GM21423 (cell line): ENCODE data around the gene NES.

ENCODE experiments used
- ATAC-seq: cut with Tn5 transposase; IDR thresholded peaks from one replicate; pipeline ENCODE4 v1.9.1; 2021; ENCODE audit warnings: mild to moderate bottlenecking, moderate library complexity; ENCODE audit not compliant: unreplicated experiment

Gene NES

GRCh38 chr1:156681196-156681960 lies 4.2 kb upstream of the NES start:
- no peak for ATAC-seq

DNA sequence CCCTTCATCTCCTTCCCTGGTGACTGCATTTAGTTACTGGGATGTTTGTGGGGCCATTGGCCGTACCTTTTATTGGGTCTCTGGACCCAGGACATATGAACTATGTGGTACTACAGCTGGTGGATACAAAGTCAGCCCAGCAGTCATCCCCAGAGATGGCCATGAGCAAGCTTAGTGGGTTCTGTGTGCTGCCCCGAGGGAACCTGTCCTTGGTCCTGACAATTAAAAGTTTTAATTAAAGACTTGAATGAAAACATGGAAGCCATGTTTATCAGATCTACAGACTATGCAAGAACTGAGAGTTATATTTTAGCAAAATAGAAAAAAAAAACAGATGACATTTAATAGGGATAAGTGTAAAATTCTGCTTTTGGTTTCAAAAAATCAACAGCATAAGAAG lies 2.8 kb upstream of the NES start:
- no peak for ATAC-seq

GRCh38 chr1:156677616-156678596 lies 699 bp upstream of the NES start:
- no peak for ATAC-seq

DNA sequence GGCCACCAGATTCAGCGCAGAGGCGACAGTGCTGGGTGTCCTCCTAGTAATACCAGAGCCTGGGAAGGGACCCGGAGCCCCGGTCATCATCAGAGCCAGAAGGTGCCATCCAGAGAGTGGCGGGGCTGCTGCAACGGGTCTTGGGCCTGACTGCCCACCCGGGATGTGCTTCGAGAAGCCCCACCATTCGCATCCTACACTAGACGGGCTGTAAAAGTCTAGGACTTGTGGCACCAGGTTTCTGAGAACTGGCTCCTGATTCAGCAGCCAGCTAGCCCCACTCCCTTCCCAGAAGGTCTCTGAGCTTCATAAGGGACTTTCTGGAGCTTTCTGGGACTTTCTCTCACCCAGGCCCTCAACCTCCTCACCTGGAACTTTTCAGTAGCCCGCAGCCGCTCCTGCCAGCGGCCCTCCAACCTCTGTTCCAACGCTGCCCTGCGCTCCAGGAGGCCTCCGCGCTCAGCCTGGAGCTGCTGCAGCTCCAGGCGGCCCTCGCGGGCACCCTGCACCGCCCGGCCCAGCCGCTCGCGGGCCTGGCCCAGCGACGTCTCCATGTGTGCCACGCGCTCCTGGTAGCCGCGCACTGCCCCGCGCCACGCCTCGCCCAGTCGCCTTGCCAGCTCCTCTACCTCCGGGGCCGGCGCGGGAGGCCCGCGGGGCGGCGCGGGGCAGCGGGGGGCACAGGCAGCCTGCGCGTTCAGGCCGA lies 940 bp downstream of the NES start:
- ATAC-seq: no peak

DNA sequence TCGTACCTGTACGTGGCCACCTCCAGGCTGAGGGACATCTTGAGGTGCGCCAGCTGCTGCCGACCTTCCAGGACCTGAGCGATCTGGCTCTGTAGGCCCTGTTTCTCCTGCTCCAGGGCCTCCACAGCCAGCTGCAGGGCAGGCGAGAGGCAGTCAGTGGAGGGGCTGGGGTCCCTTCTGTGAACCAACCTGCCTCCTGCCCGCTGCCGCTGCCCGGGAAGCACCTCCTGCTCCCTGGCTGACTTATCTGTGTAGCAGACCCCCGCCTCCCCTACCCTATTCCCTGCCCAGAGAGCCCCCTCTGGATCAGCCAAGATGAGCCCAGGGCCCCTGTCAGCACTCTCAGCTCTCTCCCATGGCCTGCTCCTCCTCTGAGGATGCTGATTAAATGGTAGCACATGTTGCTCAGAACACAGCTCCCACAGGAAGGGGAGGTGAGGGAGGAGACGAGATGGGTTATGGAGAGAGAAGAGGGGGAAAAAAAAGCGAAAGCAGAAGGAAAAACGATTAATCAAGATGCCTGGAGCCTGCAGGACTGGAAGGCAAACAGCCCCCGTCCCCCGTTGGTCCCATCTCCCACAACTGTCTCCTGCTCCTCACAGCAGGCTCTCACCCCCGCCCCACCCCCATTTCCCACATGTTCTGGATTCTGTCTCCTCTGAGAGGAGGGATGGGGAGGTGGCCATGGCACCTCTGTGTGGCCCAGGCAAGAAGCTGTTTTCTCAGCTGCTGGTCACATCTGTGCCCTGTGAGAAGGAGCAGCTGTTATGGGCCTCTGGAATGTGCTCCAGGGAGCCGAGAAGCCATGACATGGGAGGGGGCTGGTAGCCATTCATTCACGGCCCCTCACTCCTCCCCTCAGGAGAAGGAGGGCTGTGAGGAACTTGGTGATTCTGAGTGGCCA lies 1.7 kb downstream of the NES start:
- ATAC-seq: no peak

DNA sequence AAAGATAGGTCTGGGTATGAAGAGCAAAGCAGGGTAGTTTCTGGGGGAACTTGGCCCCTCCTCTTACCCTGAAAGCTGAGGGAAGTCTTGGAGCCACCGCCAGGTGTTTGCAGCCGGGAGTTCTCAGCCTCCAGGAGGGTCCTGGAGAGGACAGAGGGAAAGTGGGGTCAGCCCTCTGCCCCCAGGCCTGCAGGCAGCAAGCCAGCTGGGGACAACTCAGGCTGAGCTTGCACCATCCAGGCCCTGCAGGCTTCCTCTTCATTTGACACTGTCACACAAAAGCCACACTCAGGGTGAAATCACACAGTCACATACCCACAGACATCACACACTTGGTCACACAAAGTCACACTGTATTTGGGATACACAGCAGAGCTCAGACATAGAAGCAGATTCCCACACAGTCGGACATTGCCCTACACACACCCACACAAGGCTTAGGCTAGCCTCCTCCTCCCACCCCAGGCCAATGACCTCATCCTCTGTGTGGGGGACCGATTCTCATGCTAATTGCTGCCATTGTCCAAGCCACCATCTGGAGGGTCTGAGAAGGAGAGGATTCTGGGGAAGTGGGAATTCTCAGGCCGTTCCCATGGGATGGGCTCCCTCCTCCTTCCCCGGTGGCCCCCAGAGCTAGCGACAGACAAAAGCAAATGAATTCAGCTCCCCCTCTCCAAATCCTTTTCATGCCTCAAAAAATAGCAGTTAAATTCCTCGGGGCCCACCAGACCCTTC lies 3.7 kb downstream of the NES start:
- ATAC-seq: no peak

DNA sequence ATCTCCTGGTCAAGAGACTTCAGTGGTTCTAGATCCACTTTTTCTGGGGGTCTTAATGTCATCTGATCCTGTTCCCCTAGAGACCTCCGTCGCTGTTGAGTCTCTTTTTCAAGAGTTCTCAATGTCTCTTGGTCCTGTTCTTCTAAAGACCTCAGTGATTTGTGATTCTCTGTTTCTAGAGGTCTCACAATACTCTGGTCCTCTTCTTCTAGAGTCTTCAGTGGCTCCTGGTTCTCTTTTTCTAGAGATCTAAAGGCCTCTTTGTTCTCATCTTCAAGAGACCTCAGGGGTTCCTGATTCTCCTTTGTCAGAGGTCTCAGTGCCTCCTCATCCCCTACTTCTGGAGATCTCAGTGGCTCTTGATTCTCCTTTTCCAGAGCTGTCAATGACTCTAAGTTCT lies 5.4 kb downstream of the NES start:
- no peak for ATAC-seq

- no peak for ATAC-seq
Observed at GRCh38 chr1:156670791-156671190, 6.4 kb downstream of the NES start.

DNA sequence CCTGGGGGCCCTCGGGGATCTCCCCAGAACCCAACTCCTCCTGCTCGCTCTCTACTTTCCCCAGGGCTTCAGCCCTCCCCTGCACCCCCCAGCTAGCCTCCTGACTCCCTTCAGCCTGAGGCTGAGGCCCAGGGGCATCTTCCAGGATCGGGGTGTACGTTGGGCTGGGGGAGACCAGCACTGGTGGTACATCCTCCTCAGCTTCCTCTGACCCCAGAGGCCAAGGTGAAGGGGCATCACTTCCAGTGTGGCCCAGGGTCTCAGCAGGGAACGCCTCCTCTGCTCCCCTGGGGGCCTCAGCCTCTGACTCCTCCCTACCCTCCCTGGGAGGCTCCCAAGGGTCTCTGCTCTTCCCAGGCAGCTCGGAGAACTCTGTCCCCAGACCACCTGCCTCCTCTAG lies 6.8 kb downstream of the NES start:
- no peak for ATAC-seq

DNA sequence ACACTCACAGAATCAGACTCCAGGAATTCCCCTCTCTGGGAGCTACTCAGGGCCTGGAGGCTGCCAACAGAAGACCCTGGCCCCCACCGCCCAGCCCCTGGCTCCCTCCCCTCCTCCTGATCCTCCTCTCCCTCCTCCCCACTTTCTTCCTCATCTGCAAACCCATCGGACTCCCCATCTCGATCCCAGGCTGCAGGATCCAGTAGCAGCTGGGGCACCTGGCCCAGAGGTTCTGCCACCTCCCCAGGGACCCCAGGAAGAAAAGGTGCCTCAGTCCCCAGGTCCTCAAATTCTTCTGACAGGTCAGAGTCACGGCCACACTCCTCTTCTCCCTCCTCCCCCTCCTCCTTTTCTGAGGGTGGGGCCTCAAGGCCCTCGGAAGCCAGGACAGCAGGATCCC lies 7.4 kb downstream of the NES start:
- no peak for ATAC-seq

GRCh38 chr1:156668801-156669637 lies 8.2 kb downstream of the NES start:
- ATAC-seq: no peak

GRCh38 chr1:156667968-156668709 lies 9.1 kb downstream of the NES start:
- ATAC-seq: no peak

DNA sequence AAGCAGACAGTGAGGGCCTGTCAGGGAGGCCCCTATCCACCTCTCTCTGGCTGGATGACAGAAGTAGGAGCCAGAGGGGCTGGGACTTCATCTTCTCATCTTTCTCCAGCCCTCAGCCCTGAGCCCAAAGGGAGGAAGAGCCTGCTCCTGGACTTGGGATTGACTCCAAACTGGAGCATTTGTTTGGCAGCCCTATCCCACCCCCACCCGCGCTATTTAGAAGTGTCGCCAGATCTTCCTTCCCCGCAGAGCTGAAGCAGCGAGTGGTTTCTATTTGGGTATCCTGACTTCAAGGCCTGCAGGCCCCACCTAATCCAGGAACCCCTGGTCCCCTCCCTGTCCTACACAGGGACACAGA lies 9.6 kb downstream of the NES start:
- ATAC-seq: no peak

- no peak for ATAC-seq
Observed at GRCh38 chr1:156666862-156667609, 10.2 kb downstream of the NES start.

DNA sequence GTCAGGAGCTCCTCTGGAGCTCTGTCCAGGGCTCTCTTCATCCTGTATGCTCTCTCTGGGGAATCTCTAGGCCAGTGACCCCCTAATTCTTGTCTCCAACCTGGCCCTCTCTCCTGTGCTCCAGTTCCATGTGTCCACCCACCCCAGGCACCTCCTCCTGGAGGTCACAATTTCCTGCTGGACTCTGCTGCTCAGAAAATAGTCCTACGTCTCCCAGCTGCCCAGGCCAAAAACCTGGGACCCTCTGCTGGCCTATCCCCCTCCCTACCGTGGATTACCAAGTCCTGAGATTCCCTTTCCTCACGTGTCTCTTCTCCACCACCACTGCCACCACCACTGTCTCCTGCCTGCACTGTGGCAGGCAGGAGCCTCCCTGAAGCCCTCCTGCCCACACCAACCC lies 11.7 kb downstream of the NES start:
- ATAC-seq: no peak

DNA sequence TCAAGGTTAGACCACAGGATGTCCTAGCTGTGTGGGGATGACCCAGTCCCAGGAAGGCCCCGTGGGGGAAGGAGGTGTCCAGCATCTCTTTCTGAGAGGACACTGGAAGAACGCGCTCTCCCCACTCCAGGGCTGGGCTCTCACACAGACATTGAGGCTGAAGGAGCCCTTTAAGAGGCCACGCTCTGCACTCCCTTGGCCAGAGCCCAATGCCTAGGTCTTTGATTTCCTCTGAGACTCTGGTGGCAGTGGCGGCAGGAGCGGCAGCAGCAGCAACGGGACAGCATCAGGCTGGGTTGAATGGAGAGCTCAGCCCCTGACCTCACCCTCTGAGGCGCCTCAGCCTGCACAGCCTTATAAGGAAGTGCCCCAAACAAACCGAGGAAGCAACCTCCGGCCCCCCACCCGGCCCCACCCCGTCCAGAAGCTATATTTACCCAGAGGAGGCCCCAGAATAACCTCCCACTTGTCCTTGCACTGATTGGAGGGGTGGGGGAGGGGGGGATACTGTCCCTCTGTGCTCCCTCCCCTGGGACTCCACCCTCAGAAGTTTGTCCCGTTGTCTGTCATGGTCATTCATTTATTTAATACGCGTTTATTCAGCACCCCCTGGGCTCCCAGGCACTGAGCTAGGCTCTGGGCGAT lies 12.3 kb downstream of the NES start:
- ATAC-seq: no peak
